Fibroblast of skin of left biceps (primary cell): ENCODE measurements around the gene PLSCR2.
A peak's percentile ranks its signal among the peaks of the same experiment; 100 is the strongest.
"Not testable (repeated sequence)": the region's sequence is repeated elsewhere in the genome, so short reads cannot be mapped to it uniquely, and the experiment has no call there.

Experiments
- DNase-seq, 2 experiments: peaks; one replicate each; pipeline ENCODE4 v3.0.0-alpha.2; 2013; ENCODE audit warnings: low read depth in 2 of 2

Gene PLSCR2

DNA sequence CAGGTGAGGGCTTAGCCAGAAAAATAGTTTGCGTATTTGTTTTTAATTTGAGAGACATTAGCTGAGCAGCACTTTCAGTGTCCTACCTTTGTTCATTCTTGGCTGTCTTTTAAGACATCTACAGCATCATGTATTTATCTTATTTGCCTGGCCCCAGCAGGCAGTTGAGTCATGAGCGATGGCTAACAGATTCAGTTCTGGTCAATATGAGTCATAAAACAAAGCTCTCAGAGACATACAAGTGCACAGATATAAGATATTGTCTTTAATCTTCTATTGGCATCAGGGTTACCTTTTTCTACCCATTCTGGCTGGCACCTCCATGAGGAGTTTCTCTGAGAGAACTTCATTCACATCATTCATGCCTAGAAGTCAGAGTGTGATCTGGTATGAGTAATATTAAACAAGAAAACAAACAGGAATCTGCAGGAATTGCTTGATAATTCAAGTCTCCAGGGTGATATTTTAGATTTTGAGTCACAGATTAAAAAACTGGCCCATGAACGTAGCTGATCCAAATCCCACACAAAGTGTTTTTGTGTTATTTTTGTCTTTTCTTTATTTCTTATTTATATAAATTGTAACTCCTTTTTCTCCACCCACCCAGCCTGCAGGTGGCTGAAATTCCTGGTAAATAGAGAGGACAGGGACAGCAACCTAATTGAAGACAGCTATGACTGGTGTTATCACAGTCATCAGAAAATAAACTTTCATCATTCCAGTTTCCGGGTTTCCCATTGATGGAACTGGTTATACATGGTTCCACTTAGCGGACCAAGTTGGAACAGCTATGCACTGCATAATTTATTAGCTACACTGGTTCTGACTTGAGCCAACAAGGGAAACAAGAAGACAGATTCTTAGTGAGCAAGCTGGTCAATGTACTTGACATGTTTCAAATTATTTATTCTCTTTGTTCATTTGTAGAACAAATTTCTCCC lies 47.3 kb downstream of the PLSCR2 start:
- DNase-seq: no peak

DNA sequence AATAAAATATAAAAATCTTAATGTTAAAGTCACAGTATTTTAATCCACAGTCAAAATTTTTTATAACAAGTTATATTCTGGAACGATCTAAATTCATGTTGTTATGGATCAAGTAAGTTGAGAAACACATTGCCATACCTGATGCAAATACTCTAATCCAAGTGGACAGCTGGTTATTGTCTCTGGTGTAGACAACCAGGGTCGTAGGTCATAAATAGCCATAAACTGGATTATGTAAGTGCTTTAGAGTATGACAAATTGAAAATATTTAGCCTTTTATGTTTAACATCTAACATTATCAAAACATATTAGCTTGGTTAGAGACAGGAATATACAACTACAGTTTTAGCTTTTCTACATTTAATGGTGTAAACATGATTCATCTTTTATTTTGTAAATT lies 53.0 kb downstream of the PLSCR2 start:
- DNase-seq: no peak

DNA sequence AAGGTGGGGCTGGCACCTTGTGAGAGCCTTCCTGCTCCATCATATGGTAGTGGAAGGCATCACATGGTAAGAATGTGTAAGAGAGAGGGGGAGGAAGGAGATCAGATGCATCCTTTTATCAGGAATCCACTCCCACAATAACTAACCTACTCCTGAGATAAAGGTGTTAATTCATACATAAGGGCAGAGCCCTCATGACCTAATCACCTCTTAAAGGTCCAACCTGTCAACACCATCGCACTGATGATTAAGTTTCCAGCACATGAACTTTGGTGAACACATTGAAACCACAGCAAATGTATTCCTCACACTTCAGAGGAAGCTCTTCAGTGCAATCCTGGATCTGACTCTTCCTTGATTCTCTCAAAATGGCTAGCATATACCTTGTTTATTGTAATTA lies 55.4 kb downstream of the PLSCR2 start:
- no peak for DNase-seq

DNA sequence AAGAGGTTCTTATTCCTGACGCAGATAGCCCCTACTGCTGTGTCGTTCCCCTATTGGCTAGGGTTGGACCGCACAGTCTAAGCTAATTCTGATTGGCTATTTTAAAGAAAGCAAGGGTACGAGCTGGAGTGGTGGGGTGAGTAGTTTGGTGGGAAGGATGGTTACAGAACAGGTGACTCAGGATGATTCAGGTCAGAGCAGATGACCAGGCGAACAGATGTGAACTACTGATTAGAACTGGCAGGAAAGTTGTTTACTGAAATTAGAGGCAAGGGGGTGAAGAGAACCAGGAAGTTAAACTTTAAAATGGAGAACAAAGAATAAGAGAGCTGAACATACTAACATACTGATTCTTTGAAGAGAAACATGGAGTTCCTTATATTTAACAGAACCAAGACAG lies 56.6 kb downstream of the PLSCR2 start:
- DNase-seq: not testable (repeated sequence)

GRCh38 chr3:146407956-146408355 lies 61.4 kb downstream of the PLSCR2 start:
- no peak for DNase-seq

DNA sequence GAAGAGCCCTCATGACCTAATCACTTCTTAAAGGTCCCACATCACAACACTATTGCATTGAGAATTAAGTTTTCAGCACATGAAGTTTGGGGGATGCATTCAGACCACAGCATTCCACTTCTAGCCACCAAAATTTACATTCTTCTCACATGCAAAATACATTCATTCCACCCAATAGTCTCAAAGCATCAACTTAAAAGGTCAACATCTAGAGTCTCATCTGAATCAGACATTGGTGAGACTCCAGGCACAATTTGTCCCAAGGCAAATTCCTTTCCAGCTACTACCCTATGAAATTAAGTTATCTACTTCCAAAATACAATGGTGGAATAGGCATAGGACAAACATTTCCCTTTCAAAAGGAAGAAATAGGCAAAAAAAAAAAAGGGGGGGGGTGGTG lies 64.9 kb downstream of the PLSCR2 start:
- peak; percentile 23 to 26 for DNase-seq

DNA sequence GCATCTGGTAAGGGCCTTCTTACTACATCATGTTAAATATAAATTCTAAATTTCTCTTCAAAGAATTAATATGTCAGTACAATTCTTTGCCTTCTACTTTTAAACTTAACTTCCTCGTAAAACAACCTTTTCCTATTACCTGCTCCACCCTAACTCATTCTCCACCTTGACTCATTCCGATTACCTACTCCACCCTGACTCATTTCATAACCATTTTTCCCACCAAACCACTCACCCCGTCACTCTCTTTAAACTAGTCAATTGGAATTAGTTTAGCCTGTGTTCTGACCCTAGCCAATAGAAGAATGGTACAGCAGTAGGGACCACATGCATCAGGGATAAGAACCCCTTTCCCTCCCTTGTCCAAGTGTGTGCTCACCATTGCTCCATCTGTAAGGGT lies 65.6 kb downstream of the PLSCR2 start:
- no peak for DNase-seq

DNA sequence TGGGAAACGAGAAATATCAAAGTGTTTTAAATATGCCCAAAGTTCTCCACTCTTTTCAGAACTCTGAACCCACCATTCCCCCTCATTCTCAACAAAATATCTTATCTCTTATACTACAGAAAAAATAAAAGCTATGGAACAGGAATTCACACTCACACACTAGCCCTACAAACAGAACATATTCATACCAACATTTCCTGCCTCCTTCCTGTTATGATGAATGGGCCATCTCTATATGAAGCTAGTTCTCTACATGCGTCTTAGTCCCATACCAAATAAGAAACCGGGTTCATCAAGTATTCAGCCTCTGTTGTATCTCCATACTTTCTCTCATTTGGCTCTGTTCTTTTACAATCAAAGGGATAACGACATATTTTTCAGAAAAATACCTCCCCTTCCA lies 72.6 kb downstream of the PLSCR2 start:
- DNase-seq: no peak

- DNase-seq: no peak
Measured at GRCh38 chr3:146395164-146395563, 74.2 kb downstream of the PLSCR2 start.

DNA sequence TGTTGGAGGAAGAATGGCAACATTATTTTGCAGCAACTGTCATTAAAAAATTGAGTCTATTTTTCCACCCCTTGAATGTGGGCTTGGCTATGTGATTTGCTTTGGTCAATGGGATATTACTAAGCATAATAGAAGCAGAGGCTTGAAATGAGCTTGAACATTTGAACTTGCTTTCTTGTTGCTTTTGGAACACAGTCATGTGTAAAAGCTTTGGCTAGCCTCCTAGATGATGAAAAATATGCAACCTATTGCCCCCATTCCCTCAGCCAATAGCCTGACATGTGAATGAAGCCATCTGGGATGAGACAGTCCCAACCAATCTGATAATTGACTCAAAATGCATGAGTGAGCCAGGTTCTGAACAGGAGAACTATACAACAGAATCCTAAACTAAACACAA lies 78.4 kb downstream of the PLSCR2 start:
- DNase-seq: peak; percentile 62 to 66

- DNase-seq: no peak
Measured at GRCh38 chr3:146390006-146390772, 79.2 kb downstream of the PLSCR2 start.

- DNase-seq: no peak
Measured at GRCh38 chr3:146387566-146387965, 81.8 kb downstream of the PLSCR2 start.

GRCh38 chr3:146386936-146387335 lies 82.4 kb downstream of the PLSCR2 start:
- no peak for DNase-seq

GRCh38 chr3:146384786-146385185 lies 84.6 kb downstream of the PLSCR2 start:
- no peak for DNase-seq
